ENCODE data around the gene MIEF1. TPM values are rescaled to one million over a fixed set of nuclear protein-coding genes. Genes with fewer than 3 reads are reported as not detected.
A peak's percentile ranks its signal among the peaks of the same experiment; 100 is the strongest.
"Not testable (repeated sequence)": the region's sequence is repeated elsewhere in the genome, so short reads cannot be mapped to it uniquely, and the experiment has no call there.

The MIEF1 gene
- total RNA-seq, 1 experiment from 2014 or later, result 32.1 TPM

- DNase-seq (ENCODE audit: low spot score), result no peak
- in situ Hi-C loops (cut with HindIII; ENCODE audit: low sequenced_read_pairs), result no loop called here
These were observed 809 bp downstream of the MIEF1 start for GRCh38 chr22:39502789-39503409.

GRCh38 chr22:39503630-39504029, 1.5 kb downstream of the MIEF1 start:
- in situ Hi-C loops (cut with HindIII; ENCODE audit: low sequenced_read_pairs), result no loop called here
- no peak for DNase-seq (ENCODE audit: low spot score)

GRCh38 chr22:39504071-39504470, 2.0 kb downstream of the MIEF1 start:
- DNase-seq (ENCODE audit: low spot score), result no peak
- in situ Hi-C loops (cut with HindIII; ENCODE audit: low sequenced_read_pairs), result no loop called here

GRCh38 chr22:39507021-39507420, 4.9 kb downstream of the MIEF1 start:
- in situ Hi-C loops (cut with HindIII; ENCODE audit: low sequenced_read_pairs), result not testable (repeated sequence)

GRCh38 chr22:39508393-39508792, 6.3 kb downstream of the MIEF1 start:
- no peak for DNase-seq (ENCODE audit: low spot score)
- in situ Hi-C loops (cut with HindIII; ENCODE audit: low sequenced_read_pairs), result no loop called here

More at GRCh38 chr22:39507021-39507420, 4.9 kb downstream of the MIEF1 start:
- DNase-seq (ENCODE audit: low spot score), result not testable (repeated sequence)

- in situ Hi-C loops (cut with HindIII; ENCODE audit: low sequenced_read_pairs), result no loop called here
- DNase-seq (ENCODE audit: low spot score), result no peak
These were observed 8.5 kb downstream of the MIEF1 start for GRCh38 chr22:39510529-39511149.

- no peak for DNase-seq (ENCODE audit: low spot score)
- in situ Hi-C loops (cut with HindIII; ENCODE audit: low sequenced_read_pairs), result no loop called here
These were observed 9.1 kb downstream of the MIEF1 start for GRCh38 chr22:39511226-39511625.

- peak; percentile 43 for DNase-seq (ENCODE audit: low spot score)
- in situ Hi-C loops (cut with HindIII; ENCODE audit: low sequenced_read_pairs), result no loop called here
These were observed 9.9 kb downstream of the MIEF1 start for GRCh38 chr22:39512026-39512425.

GRCh38 chr22:39513791-39514190, 11.7 kb downstream of the MIEF1 start:
- no peak for DNase-seq (ENCODE audit: low spot score)
- in situ Hi-C loops (cut with HindIII; ENCODE audit: low sequenced_read_pairs), result no loop called here

GRCh38 chr22:39514373-39514973, 12.4 kb downstream of the MIEF1 start:
- in situ Hi-C loops (cut with HindIII; ENCODE audit: low sequenced_read_pairs), result no loop called here

GRCh38 chr22:39515266-39516050, 13.4 kb downstream of the MIEF1 start:
- in situ Hi-C loops (cut with HindIII; ENCODE audit: low sequenced_read_pairs), result no loop called here
- no peak for DNase-seq (ENCODE audit: low spot score)

More at GRCh38 chr22:39514373-39514973, 12.4 kb downstream of the MIEF1 start:
- peak; percentile 77 for DNase-seq (ENCODE audit: low spot score)

GRCh38 chr22:39517470-39517869, 15.4 kb downstream of the MIEF1 start:
- in situ Hi-C loops (cut with HindIII; ENCODE audit: low sequenced_read_pairs), result no loop called here
- DNase-seq (ENCODE audit: low spot score), result no peak

GRCh38 chr22:39518144-39518786, 16.2 kb downstream of the MIEF1 start:
- in situ Hi-C loops (cut with HindIII; ENCODE audit: low sequenced_read_pairs), result no loop called here
- DNase-seq (ENCODE audit: low spot score), result no peak

GRCh38 chr22:39518996-39519680, 17.0 kb downstream of the MIEF1 start:
- in situ Hi-C loops (cut with HindIII; ENCODE audit: low sequenced_read_pairs), result no loop called here
- no peak for DNase-seq (ENCODE audit: low spot score)

- peak; percentile 99 for DNase-seq (ENCODE audit: low spot score)
- in situ Hi-C loops (cut with HindIII; ENCODE audit: low sequenced_read_pairs), result no loop called here
These were observed 17.7 kb downstream of the MIEF1 start for GRCh38 chr22:39519681-39520225.

- in situ Hi-C loops (cut with HindIII; ENCODE audit: low sequenced_read_pairs), result no loop called here
- no peak for DNase-seq (ENCODE audit: low spot score)
These were observed 18.4 kb downstream of the MIEF1 start, which contains the start of gene ATF4 for GRCh38 chr22:39520226-39521105. TSS of gene ATF4 (plus strand) at chr22:39520562. CDS start at chr22:39521446, 884 bp downstream.

- in situ Hi-C loops (cut with HindIII; ENCODE audit: low sequenced_read_pairs), result not testable (repeated sequence)
- DNase-seq (ENCODE audit: low spot score), result peak; percentile 68
These were observed 19.2 kb downstream of the MIEF1 start for GRCh38 chr22:39521106-39521885.
